CD4-positive, alpha-beta T cell treated with Interleukin-17A for 4 hours (primary cell): ENCODE data around the gene ESD.
"Not testable (repeated sequence)": the region's sequence is repeated elsewhere in the genome, so short reads cannot be mapped to it uniquely, and the experiment has no call there.

Source experiments
- DNase-seq: peaks from one replicate; pipeline ENCODE4 v3.0.0-alpha.2; 2020; ENCODE audit warnings: mixed read lengths

The ESD gene

DNA sequence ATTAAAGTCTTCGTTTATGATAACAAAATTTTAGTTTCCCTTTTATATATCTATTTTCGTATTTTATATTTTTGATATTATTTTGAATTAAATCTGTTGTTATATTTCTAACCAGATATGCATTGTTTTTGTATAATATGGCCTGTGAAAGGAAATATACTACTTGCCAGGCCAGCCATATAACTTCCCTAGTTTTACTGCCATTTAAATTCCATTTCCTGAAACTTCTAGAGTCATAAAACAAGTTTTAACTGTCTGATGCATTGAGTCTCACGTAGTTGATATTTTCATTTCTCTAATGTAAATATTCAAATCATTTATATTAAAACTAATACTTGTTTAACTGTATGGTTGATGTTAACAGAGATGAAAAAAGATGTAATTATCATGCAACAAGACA, 13.5 kb downstream of the ESD start:
- no peak for DNase-seq

GRCh38 chr13:46782691-46783090, 14.3 kb downstream of the ESD start:
- no peak for DNase-seq

DNA sequence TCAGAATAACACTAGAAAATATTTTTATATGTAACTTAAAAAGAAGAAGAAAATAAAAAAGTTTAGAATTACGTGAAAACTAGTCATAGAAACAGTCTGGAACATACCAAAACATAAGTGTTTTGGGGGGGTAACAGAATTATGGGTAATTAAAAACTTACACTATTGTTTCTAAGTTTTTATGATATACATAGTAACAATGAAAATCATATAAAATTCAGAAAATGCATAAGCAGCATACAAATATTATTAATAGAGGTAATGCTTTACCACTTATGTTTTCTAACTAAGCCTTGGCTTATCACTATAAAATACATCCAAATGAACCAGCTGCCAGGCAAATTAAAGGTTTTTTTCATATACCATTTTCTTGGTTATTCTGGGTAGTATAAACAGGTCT, 14.9 kb downstream of the ESD start:
- DNase-seq, result no peak

DNA sequence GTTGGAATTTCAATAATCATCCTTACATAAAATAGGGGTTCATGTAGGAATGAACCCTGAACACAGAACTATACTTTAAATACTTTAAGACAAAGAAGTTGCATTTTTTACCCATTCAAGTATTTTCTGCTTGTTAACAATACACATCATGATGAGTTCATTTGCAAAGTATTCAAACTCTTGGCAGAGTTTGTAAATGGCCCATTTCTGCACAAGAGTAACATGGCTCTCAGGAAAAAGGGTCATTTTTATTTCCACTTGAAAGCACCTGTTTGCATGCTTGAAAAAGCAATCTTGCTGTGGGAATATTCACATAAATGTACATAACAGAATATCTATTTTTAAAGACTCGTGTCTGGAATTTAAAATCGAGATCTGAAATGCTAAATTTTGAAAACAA, 18.1 kb downstream of the ESD start:
- DNase-seq, result no peak

DNA sequence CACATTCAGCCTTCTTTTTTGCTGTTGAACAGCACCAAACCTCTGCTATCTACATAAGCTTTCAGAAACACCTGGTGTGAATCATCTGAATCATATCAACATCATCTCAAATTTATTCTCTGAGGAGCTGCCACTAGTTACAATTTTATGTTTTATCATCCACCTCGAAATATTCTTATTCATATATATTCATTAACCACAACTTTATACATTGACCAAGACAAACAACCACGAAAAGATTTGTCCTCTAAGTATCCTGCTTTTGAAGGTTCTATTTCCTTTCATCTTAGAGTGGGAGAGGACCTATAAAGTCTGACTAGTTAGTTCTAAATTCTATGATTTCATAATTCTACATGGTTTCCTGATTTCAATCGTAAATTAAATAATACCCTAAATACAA, 18.9 kb downstream of the ESD start:
- DNase-seq, result no peak

DNA sequence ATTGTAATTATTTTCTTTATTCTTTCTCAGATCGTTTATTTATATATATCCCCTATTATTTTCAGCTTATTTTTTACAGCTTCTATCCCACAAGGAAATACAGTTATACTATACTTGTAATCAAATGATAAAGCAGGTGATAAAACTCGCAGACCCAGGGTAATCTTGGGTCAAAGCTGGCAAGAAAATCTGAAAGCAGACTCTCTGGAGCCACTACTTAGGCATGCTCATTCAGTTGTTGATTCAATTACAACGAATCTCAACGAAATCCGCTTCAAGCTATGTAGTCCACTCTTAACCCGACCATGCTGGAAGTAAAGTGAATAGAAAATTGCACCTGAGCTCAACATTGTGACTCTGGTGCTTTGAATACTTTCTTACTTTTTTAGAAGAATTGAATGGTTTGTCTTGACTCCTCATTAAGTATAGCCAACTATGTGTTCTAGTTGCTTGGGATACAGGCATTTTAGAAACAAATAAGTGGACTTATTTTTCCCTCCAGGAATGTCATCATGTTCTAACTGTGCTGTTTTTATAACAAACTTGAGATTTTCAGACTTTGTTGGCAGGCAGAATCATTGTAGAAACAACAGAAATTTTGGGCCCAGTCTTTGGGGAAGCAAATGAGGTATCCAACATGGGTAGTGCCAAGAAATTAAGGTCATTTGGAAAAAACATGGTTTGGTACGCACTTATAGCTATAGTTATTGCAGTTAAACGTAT, 21.4 kb downstream of the ESD start:
- DNase-seq, result no peak

DNA sequence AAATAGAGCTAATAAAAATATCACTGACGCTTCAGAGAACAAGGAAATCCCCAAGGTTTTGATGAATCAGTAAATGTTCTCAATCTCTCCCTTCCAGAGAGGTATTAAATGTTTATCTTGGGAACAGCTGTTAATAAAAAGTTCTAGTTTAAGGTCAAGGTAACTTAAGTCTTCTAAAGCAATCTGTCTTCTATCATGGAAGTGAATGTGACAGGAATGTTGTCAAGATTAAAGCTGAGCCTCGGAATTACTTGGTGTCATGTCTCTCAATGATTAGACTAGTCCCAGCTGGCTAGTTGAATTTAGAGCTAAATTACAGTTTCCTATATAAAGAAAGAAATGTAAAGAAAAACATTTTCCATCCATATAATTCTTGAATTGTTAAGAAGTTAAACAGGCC, 23.4 kb downstream of the ESD start:
- DNase-seq, result no peak

GRCh38 chr13:46771693-46772092, 25.3 kb downstream of the ESD start:
- no peak for DNase-seq

DNA sequence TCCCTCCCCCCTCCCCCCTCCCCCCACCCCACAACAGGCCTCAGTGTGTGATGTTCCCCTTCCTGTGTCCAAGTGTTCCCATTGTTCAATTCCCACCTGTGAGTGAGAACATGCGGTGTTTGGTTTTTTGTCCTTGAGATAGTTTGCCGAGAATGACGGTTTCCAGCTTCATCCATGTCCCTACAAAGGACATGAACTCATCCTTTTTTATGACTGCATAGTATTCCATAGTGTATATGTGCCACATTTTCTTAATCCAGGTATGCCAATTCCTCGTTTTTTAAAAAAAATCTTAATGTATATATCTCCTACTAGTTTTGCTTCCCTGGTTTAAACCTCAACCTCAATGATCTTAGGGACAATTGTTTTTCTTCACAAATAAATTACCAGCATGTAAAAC, 27.0 kb downstream of the ESD start:
- DNase-seq, result not testable (repeated sequence)

DNA sequence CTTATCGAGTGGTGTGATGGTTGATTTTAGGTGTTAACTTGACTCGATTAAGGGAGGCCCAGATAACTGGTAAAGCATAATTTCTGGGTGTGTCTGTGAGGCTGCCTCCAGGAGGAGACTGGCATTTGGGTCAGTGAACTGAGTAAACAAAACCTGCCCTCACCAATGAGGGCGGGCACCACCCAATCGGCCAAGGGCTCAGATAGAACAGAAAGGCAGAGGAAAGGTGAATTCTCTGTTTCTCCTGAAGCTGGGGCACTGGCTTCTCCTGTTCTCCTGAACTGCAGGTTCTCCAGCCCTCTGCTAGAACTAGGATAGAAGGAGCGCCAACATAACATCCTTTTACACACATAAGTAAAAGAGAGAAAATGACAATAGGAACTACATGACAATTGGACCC, 35.1 kb downstream of the ESD start:
- no peak for DNase-seq

- DNase-seq, result no peak
These were observed 35.8 kb downstream of the ESD start for GRCh38 chr13:46761174-46761573.

DNA sequence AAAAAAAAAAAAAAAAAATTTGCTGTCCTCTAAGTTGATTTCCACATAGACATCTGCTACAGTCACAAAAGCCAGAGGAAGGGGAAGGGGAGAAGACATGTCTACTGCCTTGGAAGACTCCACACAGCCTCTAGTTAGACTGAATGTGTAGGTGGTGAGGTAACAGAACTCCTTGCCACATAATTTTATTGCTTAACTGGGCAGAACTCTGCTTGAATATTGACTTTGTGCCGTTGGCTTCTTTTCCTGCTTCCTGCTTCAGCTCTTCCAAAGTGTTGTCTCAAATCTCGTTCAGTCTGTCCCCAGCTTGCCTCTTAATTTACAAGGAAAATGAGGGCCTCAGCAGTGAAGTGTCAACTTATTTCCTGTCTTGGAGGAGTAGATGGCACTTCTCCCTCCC, 37.1 kb downstream of the ESD start:
- DNase-seq, result no peak

DNA sequence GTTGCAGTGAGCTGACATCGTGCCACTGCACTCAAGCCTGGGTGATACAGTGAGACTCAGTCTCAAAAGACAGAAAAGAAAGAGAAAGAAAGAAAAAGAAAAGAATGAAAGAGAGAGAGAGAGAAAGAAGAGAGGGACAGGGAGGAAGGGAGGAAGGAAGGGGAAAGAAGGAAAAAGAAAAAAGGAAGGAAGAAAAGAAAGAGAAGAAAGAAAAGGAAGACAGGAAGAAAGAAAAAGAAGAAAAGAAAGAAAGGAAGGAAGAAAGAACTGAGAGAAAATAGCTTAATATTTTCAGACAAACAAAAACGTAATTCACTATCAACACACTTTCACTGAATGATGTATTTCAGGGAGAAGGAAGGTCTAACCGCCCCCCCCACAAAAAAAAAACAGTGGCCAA, 39.3 kb downstream of the ESD start:
- DNase-seq, result no peak

GRCh38 chr13:46756977-46757376, 40.0 kb downstream of the ESD start:
- no peak for DNase-seq

DNA sequence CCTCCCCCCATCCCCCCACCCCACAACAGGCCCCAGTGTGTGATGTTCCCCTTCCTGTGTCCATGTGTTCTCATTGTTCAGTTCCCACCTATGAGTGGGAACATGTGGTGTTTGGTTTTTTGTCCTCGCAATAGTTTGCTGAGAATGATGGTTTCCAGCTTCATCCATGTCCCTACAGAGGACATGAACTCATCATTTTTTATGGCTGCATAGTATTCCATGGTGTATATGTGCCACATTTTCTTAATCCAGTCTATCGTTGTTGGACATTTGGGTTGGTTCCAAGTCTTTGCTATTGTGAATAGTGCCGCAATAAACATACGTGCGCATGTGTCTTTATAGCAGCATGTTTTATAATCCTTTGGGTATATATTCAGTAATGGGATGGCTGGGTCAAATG, 41.5 kb downstream of the ESD start:
- not testable (repeated sequence) for DNase-seq

DNA sequence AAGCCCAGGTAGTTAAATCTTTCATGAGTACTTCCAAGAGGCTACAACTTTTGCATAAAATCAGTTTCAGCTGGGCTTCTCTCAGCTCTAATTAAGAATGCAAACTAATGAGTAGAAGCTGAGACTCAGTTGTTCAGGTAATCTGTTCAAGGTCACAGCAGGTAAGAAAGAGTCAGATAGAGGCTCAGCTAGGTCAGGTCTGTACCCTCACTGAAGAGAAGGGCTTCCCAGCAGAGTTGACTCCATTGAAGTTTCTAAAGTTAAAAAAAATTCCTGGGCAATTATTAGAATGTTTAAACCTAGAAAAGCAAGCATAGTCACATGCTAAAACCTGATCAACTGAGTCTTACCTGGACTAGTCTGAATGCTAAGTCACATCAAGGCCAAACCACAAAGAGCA, 42.1 kb downstream of the ESD start:
- DNase-seq, result no peak

- no peak for DNase-seq
These were observed 43.0 kb downstream of the ESD start for GRCh38 chr13:46753917-46754316.

GRCh38 chr13:46753137-46753536, 43.8 kb downstream of the ESD start:
- no peak for DNase-seq

- DNase-seq, result peak; percentile 46
These were observed 44.9 kb downstream of the ESD start for GRCh38 chr13:46751811-46752635.

- DNase-seq, result no peak
These were observed 47.0 kb downstream of the ESD start for GRCh38 chr13:46749951-46750350.

- DNase-seq, result no peak
These were observed 48.7 kb downstream of the ESD start for GRCh38 chr13:46748300-46748699.

DNA sequence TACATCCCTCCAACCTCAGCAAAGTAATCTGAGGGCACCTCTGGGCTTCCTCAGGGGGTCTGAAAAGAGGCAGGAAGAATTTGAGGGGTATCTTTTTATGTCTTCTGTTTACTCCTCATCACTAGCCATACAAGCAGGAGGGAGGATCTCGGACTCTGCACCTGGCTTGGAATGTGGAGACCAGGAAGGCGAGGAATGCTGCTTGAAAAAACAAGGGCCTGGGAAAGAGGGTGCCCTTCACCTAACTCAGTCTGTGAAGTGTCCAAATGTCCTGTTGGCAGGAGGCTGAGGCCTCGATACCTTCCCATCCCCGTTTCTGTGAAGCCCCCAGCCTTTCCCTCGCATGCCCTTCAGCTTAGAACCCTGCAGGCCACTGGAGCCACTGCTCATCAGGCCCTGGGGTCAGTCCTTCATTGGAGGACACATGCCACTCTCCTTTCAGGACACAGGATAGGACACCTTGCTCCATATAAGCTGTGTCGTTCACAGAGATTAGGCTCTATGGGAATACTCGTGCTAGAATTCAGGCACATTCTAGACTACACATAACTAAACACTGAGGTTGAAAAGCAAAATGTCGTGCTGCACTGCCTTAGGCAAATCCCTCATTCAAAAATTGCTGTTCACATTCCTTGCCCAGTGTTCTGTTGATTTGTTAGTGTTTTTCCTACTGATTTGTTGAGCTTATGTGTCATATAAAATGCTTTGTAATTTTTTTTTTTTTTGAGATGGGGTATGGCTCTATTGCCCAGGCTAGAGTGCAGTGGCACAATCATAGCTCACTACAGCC, 49.7 kb downstream of the ESD start:
- no peak for DNase-seq

DNA sequence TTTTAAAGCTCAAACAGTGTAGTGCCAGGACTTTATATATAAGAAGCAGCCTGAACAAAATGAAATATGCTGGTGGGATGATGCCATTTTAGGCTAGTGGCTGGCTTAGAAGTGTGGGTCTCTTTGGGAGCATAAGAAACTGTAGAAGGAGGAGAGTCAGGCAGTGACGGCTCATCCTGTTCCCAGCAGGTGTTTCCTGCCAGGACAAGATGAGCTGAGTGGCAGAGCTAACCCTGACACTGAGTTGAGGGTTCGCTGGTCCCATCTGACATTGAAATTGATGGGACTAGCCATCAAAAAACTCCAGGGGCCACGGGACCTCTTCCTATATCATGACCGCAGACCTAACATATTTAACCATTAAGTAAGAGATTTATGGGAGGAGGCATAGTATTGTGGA, 51.3 kb downstream of the ESD start:
- DNase-seq, result no peak

GRCh38 chr13:46745062-46745461, 51.9 kb downstream of the ESD start:
- no peak for DNase-seq
